ENCODE measurements around the gene PRSS36. TPM values are rescaled to one million over a fixed set of nuclear protein-coding genes. Genes with fewer than 3 reads are reported as not detected.
"Not testable (repeated sequence)": the region's sequence is repeated elsewhere in the genome, so short reads cannot be mapped to it uniquely, and the experiment has no call there.

PRSS36 gene
- total and polyA plus RNA-seq, 2 of the 4 experiments (the other 2 are of a cell fraction): 0.18 to 0.55 TPM

DNA sequence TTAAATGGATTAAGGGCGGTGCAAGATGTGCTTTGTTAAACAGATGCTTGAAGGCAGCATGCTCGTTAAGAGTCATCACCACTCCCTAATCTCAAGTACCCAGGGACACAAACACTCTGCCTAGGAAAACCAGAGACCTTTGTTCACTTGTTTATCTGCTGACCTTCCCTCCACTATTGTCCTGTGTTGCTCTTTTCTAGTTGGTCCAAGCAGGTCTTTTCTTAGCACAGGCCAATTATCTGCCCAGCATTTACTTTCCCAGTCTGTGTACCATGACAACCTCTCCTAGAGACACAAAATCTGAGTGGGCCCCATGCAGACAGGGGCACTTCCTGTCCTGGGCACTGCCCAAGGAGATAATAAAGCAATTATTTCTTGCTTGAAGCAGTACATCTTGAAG, 20.2 kb upstream of the PRSS36 start:
- H3K4ac ChIP-seq (ENCODE audit: low read depth, low read length); H4K8ac ChIP-seq (ENCODE audit: low read depth in 2 of 2, low read length in 2 of 2); POLR2A ChIA-PET (ENCODE audit: unreplicated experiment); H3K14ac ChIP-seq (replicated peaks; ENCODE audit: low read depth, low read length); H4K91ac ChIP-seq (ENCODE audit: insufficient read depth, low read depth, low read length); dilution Hi-C loops (cut with HindIII; ENCODE audit: low sequenced_read_pairs, unreplicated experiment); CTCF ChIA-PET; H3K4me3 ChIP-seq (ENCODE audit: insufficient read depth, low read depth, low read length); H3K27me3 ChIP-seq (ENCODE audit: control insufficient read depth, insufficient read depth, low read length); H3K4me1 ChIP-seq (ENCODE audit: control insufficient read depth, insufficient read depth, low read length); H3K18ac ChIP-seq (ENCODE audit: low read depth, low read length); H3K79me1 ChIP-seq (ENCODE audit: low read depth in 1 of 2, low read length in 2 of 2); H4K5ac ChIP-seq (ENCODE audit: low read depth, low read length); BruUV-seq (replicated peaks); H3K9me3 ChIP-seq (ENCODE audit: control insufficient read depth, insufficient read depth, low read length); H3K9ac ChIP-seq (ENCODE audit: low read depth, low read length); H3K27ac ChIP-seq (ENCODE audit: insufficient read depth, low read length); H2BK15ac ChIP-seq (ENCODE audit: low read depth, low read length); H3K4me2 ChIP-seq (ENCODE audit: low read depth, low read length); DNase-seq; ATAC-seq (ENCODE audit: low read depth); H4K20me1 ChIP-seq (ENCODE audit: insufficient read depth, low read length); intact Hi-C loops (cut with micrococcal nuclease); H3K23ac ChIP-seq (ENCODE audit: low read depth, low read length); H2AK5ac ChIP-seq (ENCODE audit: low read depth, low read length); H3K56ac ChIP-seq (ENCODE audit: extremely low read depth, insufficient read depth, low read length); H2BK20ac ChIP-seq (ENCODE audit: low read depth, low read length); H2BK120ac ChIP-seq (ENCODE audit: low read depth, low read length); H3K36me3 ChIP-seq (ENCODE audit: control insufficient read depth, insufficient read depth, low read length); H2BK5ac ChIP-seq (ENCODE audit: low read depth, low read length, poor library complexity, severe bottlenecking); H2AK9ac ChIP-seq (replicated peaks; ENCODE audit: low read depth, low read length, poor library complexity); H3K9me1 ChIP-seq (ENCODE audit: insufficient read depth, low read length); in situ Hi-C loops (cut with MboI; ENCODE audit: low sequenced_read_pairs); H2AFZ ChIP-seq (replicated peaks; ENCODE audit: low read length, poor library complexity): not testable (repeated sequence)
- no CpG with 5 or more reads among the region's 2 CpGs for WGBS, 2 experiments (ENCODE audit: extremely low coverage in 2 of 2, insufficient read length in 1 of 2)
